NCI-H1092 (cell line): ENCODE data around the gene NFIX.
"Not testable (repeated sequence)": the region's sequence is repeated elsewhere in the genome, so short reads cannot be mapped to it uniquely, and the experiment has no call there.

Source experiments
- DNase-seq: peaks from one replicate; lab custom pipeline; 2025; lab: John Stamatoyannopoulos, UW

The NFIX gene

DNA sequence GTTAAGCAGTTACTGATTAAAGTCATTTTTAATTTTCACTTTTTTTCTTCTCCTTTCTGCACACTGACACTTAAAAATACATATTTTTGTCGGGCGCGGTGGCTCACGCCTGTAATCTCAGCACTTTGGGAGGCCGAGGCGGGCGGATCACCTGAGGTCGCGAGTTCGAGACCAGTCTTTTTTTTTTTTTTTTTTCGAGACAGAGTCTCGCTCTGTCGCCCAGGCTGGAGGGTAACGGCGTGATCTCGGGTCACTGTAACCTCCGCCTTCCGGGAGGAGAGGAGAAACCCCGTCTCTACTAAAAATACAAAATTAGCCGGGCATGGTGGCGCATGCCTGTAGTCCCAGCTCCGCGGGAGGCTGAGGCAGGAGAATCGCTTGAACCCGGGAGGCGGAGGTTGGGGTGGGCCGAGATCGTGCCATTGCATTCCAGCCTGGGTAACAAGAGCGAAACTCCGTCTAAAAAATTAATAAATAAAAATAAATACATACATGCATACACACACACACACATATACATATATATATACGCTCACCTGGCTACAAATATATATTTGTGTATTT is 37.8 kb upstream of the NFIX start:
- DNase-seq: not testable (repeated sequence)

DNA sequence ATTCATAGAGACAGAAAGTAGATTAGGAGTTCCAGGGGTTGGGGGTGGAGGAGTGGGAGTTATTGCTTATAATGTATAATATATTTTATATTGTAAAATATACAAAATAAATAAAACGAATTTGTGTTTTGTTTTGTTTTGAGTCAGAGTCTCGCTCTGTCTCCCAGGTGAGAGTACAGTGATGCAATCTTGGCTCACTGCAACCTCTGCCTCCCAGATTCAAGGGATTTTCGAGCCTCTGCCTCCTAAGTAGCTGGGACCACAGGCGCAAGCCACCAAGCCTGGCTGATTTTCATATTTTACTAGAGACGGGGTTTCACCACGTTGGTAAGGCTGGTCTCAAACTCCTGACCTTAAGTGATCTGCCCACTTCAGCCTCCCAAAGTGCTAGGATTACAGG is 35.8 kb upstream of the NFIX start:
- DNase-seq: no peak

DNA sequence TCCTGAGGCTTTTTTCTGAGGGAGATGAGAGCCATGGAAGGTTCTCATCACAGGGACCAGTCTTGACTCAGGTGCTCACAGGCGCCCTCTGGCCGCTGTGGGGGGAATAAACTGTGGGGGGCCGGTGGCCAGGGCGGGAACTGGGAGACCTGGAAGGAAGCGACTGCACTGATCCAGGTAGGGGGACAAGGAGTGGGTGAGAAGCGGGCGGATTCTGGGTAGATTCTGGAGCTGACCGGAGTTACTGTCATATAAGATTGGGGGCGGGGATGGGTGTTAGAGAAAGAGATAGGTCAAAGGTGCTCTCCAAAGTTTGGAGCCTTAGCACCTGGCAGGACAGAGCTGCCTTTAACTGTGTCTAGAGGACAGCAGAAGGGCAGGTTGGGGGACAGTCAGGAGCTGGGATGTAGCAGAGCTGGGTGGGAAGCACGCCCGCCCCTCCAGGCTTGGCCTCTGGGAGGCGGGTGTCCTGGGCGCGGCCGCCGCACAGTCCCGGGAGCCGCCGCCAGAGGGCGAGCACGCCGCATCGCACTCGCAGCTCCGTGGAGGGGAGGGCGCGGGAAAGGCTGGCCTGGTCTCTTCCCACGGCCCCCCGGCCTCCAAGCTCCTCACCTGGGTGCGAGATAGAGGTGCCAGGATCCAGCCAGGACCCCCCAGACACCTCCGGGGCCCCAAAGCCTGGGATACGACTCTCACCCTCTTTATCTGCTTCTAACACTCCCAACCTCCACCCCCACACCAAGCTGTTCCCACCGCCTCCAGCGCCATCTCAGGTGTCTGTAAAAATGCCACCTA is 30.1 kb upstream of the NFIX start:
- DNase-seq: peak; percentile 72

DNA sequence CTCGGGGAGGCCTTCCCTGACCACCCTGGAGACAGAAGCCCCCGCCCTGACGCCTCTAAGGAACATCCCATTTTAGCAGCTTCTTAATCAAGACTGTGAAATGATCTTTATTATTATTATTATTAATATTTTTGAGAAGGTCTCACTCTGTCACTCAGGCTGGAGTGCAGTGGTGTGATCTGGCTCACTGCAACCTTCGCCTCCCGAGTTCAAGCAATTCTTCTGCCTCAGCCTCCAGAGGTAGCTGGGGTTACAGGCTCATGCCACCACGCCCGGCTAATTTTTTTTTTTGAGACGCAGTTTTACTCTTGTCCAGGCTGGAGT is 29.5 kb upstream of the NFIX start:
- DNase-seq: no peak

DNA sequence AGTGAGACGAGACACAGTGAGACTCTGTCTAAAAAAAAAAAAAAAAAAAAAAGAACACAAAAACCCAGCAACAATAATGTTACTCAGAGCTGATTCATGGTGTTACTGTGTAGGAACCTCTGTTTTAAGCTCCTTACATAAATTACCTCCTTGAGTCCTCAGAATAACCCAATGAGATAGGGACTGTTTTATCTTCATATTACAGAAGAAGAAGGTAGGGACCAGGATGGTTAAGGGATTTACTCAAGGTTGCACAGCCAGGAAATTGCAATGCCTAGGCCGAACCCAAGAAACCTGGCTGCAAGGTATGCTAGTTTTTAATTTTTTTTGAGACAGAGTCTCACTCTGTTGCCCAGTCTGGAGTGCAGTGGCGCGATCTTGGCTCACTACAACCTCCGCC is 27.4 kb upstream of the NFIX start:
- DNase-seq: no peak

DNA sequence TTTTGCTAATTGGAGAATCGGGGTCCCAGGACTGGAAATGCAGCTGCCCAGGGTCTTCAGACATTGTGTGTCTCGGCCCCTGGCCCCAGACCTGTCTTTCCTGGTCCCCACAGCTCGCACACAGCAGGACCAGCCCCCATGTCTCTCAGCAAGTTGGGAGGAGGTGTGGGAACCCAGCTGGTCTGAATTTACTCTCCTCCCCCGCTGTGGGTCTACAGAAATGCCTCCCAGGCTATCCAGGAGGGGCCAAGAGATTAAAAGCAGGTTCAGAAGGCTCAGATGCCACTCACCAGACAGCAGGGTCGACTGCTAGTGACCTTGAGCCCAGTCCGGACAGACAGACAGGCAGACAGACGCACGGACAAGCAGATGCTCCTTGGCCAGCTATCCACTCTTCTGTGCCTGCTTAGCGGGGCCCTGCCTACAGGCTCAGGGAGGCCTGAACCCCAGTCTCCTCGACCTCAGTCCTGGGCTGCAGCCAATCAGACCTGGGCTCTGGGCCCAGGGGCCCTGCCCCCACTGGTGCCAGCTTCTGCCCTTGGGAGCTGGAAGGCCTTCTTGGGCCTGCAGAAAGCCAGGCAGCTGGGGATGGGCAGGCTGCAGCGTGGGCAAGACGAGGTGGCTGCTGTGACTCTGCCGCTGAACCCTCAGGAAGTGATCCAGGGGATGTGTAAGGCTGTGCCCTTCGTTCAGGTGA is 25.8 kb upstream of the NFIX start, which contains the start of gene DAND5:
Gene DAND5, plus strand, starts transcription at position 285 of the 697 bp plus-strand sequence. Its CDS starts 85 bp downstream, at position 370.
- peak; percentile 31 for DNase-seq

- DNase-seq: no peak
Observed at GRCh38 chr19:12970070-12970820, 25.0 kb upstream of the NFIX start.

DNA sequence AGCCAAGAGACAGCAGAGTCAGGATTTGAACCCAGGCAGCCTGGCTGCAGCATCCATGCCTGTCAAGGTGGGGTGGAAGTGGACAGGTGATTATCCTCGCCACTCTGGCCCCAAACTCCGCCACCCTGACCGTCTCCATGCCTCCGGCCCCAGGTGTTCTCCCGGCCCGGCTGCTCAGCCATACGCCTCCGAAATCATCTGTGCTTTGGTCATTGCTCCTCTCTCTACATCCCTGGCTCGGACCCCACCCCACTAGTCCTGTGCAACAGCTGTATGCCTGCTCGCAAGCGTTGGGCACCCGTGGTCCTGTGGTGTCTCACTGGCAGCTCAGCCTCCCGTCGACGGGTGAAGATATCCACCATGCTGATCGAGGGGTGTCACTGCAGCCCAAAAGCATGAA is 22.0 kb upstream of the NFIX start:
- no peak for DNase-seq

DNA sequence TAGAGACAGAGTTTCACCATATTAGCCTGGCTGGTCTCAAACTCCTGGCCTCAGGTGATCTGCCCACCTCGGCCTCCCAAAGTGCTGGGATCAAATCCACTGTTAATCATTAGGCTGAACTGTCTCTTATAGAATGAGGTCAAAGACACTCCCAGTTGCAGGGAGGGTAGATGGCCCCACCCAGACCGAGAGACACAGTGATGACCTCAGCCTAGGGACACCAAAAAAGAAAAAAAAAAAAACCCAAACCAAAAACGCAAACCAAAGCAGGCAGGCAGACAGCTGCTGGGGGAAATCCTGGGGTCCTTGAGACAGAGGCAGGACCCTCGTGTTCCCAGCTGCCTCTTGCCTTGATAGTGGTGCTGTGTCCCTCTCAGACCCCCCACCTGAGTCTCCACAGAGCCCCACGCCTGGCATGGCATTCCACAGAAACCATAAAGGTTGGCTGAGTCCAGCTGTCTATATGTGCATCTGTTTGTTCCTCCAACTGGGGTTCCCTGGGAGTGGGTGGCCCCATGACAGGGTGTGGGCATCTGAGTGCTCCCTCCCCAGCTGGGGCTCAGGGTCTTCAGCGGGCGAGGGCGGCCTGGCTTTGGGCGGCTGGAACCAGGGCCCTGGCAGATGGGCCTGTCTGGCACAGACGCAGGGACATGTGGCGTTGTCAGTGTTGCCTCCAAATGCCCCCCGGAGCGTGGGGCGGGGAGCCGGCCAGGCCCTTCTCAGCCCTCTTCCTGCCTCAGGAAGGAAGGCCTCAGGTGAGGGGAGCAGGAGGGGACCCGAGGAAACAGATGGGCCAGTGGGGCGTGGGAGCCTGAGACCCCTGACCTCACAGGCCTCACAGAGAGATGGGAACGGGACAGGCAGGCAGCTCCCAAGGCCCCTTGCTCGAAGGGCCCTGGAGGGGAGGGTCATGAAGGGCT is 20.7 kb upstream of the NFIX start:
- peak; percentile 14 for DNase-seq

DNA sequence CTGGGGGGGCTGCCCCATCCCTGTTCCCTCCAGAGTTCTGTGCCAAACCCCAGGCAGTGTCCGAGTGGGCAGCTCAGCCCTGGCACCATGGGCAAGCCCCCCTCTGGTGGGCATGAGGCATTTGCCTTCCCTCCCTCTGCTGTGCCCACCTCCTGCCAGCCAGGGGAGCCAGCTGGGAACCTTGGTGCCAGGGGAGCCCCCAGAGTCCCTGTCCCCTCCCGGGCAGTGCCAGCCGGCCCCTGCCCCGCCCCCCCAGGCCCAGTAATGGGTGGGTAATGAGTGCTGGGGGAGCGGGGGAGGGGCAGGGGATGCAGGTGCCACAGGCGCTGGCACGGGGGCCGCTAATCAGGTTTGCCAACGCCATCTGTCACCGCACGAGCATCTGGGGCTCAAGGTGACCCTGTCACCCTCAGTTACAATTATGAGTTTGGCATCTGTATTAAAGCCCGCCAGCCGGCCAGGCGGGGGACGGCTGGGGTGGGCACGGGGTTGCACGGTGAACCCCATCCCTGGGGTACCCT is 20.0 kb upstream of the NFIX start:
- peak; percentile 18 for DNase-seq

DNA sequence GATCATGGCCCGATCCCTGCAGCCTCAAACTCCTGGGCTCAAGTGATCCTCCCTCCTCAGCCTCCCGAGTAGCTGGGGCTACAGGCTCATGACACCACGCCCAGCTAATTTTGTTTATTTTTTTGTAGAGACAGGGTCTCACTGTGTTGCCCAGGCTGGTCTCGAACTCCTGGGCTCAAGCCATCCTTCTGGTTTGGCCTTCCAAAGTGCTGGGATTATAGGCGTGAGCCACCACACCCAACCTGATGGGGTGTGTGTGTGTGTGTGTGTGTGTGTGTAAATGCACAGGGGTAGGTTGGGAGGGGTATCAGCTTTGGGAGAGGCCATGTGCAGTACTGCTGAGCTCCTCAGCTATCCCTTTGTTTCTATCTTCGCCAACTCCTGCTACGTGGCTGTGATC is 19.2 kb upstream of the NFIX start:
- DNase-seq: not testable (repeated sequence)

GRCh38 chr19:12979974-12980373 is 15.3 kb upstream of the NFIX start:
- no peak for DNase-seq

- DNase-seq: no peak
Observed at GRCh38 chr19:12982648-12983047, 12.6 kb upstream of the NFIX start.

GRCh38 chr19:12983091-12983490 is 12.2 kb upstream of the NFIX start:
- DNase-seq: no peak

GRCh38 chr19:12983542-12984142 is 11.6 kb upstream of the NFIX start:
- peak; percentile 62 for DNase-seq

- no peak for DNase-seq
Observed at GRCh38 chr19:12984143-12984627, 11.1 kb upstream of the NFIX start.

GRCh38 chr19:12984683-12985048 is 10.6 kb upstream of the NFIX start:
- peak; percentile 25 for DNase-seq

DNA sequence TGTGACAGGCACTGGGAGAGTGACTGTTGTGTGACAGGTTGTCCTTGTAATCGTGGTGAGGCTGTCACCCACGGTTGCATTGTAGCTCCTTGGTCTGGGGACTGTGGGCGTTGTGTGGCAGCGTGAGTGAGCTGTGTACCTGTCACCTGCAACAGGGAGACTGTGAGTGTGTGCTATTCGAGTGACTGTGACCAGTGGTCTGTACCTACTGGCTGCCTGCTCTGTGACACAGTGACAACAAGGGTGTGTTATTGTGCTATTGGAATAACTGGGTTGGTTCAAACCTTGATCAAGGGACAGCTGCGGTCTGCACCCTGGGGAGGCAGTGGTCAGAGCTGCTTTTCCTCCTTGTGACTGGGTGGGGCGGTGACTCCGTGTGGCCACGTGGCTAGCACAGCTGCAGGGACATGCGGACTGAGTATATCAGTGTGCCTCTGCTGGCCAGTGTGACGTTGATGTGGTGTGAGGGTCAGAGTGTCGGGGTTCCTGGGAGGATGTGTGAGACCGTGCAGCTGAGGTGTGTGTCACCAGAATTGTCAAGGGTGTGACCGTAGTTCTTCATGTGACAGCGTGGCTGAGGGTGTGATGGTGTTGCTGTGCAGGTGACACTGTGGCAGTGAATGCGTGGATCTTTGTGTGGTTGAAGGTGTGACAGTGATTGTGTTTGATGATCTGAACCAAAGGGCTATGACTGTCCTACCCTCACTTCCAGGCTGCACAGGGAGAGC is 10.1 kb upstream of the NFIX start:
- no peak for DNase-seq

- DNase-seq: no peak
Observed at GRCh38 chr19:12986726-12987125, 8.5 kb upstream of the NFIX start.

- no peak for DNase-seq
Observed at GRCh38 chr19:12987190-12987589, 8.1 kb upstream of the NFIX start.
